ENCODE measurements around the gene KCNMA1. TPM values are rescaled to one million over a fixed set of nuclear protein-coding genes. Genes with fewer than 3 reads are reported as not detected.

The KCNMA1 gene
- total RNA-seq, 3 donors from 2014 or later (not counting 1 experiment from before 2014, with no cell fraction given) = 0.40 to 1.8 (median 0.63) TPM

GRCh38 chr10:76950354-76950753, 687.3 kb downstream of the KCNMA1 start:
- H3K4me1 Mint-ChIP-seq = no peaks in the 10 kb centered on the region
- DNase-seq (no peak), ATAC-seq (no peak)
- Histone ChIP-seq H3K4me1 (ENCODE audit: control insufficient read depth, insufficient read depth, low read length) (no peaks in the 10 kb centered on the region), H3K27me3 (ENCODE audit: control insufficient read depth, insufficient read depth, low read length) (no peaks in the 10 kb centered on the region), H3K27ac (ENCODE audit: low read length) (no peak overlapping the region), H3K9me3 (ENCODE audit: control insufficient read depth, insufficient read depth, low read length) (no peaks in the 10 kb centered on the region), H3K36me3 (ENCODE audit: control insufficient read depth, insufficient read depth, low read length) (no peaks in the 10 kb centered on the region), H3K4me3 (ENCODE audit: low read length) (no peak overlapping the region)
- no peak for TF ChIP-seq CTCF (IDR thresholded peaks at IDR 0.05)
- no peaks in the 10 kb centered on the region for H3K36me3 Mint-ChIP-seq
- no peak overlapping the region for H3K27ac Mint-ChIP-seq
- intact Hi-C loops (cut with micrococcal nuclease) = no loop called here
- H3K4me3 Mint-ChIP-seq = no peak overlapping the region
- WGBS (ENCODE audit: insufficient coverage) = 91% methylated on average over 1 of the region's 1 CpG
- H3K9me3 Mint-ChIP-seq = no peaks in the 10 kb centered on the region
- peaks cover 4 to 16% of the 10 kb centered on the region in 2 donors for H3K27me3 Mint-ChIP-seq (ENCODE audit: low read depth in 2 of 2)

GRCh38 chr10:76946270-76946669, 691.3 kb downstream of the KCNMA1 start:
- H3K27me3 Mint-ChIP-seq (ENCODE audit: low read depth in 2 of 2) = peaks cover 4 to 23% of the 10 kb centered on the region in 2 donors
- Histone ChIP-seq H3K27ac (ENCODE audit: low read length) (no peak overlapping the region), H3K36me3 (ENCODE audit: control insufficient read depth, insufficient read depth, low read length) (no peaks in the 10 kb centered on the region), H3K4me1 (ENCODE audit: control insufficient read depth, insufficient read depth, low read length) (no peaks in the 10 kb centered on the region), H3K9me3 (ENCODE audit: control insufficient read depth, insufficient read depth, low read length) (no peaks in the 10 kb centered on the region), H3K27me3 (ENCODE audit: control insufficient read depth, insufficient read depth, low read length) (no peaks in the 10 kb centered on the region), H3K4me3 (ENCODE audit: low read length) (no peak overlapping the region)
- no peaks in the 10 kb centered on the region for H3K36me3 Mint-ChIP-seq
- no peak for TF ChIP-seq CTCF (IDR thresholded peaks at IDR 0.05)
- H3K27ac Mint-ChIP-seq = no peak overlapping the region
- intact Hi-C loops (cut with micrococcal nuclease) = no loop called here
- DNase-seq (no peak), ATAC-seq (no peak)
- WGBS (ENCODE audit: insufficient coverage) = 93% methylated on average over 1 of the region's 1 CpG
- H3K9me3 Mint-ChIP-seq = no peaks in the 10 kb centered on the region
- no peak overlapping the region for H3K4me3 Mint-ChIP-seq
- no peaks in the 10 kb centered on the region for H3K4me1 Mint-ChIP-seq

GRCh38 chr10:76945166-76945565, 692.4 kb downstream of the KCNMA1 start:
- H3K27ac Mint-ChIP-seq = no peak overlapping the region
- no peaks in the 10 kb centered on the region for H3K4me1 Mint-ChIP-seq
- peaks cover 4 to 29% of the 10 kb centered on the region in 2 donors for H3K27me3 Mint-ChIP-seq (ENCODE audit: low read depth in 2 of 2)
- no peak overlapping the region for H3K4me3 Mint-ChIP-seq
- 87% methylated on average over 5 of the region's 5 CpGs for WGBS (ENCODE audit: insufficient coverage)
- no peaks in the 10 kb centered on the region for H3K36me3 Mint-ChIP-seq
- Histone ChIP-seq H3K36me3 (ENCODE audit: control insufficient read depth, insufficient read depth, low read length) (no peaks in the 10 kb centered on the region), H3K27ac (ENCODE audit: low read length) (no peak overlapping the region), H3K4me1 (ENCODE audit: control insufficient read depth, insufficient read depth, low read length) (no peaks in the 10 kb centered on the region), H3K27me3 (ENCODE audit: control insufficient read depth, insufficient read depth, low read length) (no peaks in the 10 kb centered on the region), H3K4me3 (ENCODE audit: low read length) (no peak overlapping the region), H3K9me3 (ENCODE audit: control insufficient read depth, insufficient read depth, low read length) (no peaks in the 10 kb centered on the region)
- no peak for ATAC-seq
- intact Hi-C loops (cut with micrococcal nuclease) = no loop called here
- TF ChIP-seq CTCF (IDR thresholded peaks at IDR 0.05) = no peak
- DNase-seq = no peak
- H3K9me3 Mint-ChIP-seq = no peaks in the 10 kb centered on the region

- H3K36me3 Mint-ChIP-seq = no peaks in the 10 kb centered on the region
Measured at GRCh38 chr10:76944640-76945039, 693.0 kb downstream of the KCNMA1 start.

More at GRCh38 chr10:76944640-76945039, 693.0 kb downstream of the KCNMA1 start:
- ATAC-seq = no peak
- intact Hi-C loops (cut with micrococcal nuclease) = no loop called here
- H3K9me3 ChIP-seq (ENCODE audit: control insufficient read depth, insufficient read depth, low read length) = no peaks in the 10 kb centered on the region
- Mint-ChIP-seq H3K9me3 (no peaks in the 10 kb centered on the region), H3K4me1 (no peaks in the 10 kb centered on the region), H3K27me3 (ENCODE audit: low read depth in 2 of 2) (peaks cover 4 to 35% of the 10 kb centered on the region in 2 donors), H3K27ac (no peak overlapping the region), H3K4me3 (no peak overlapping the region)
- no peak overlapping the region for H3K27ac ChIP-seq (ENCODE audit: low read length)
- H3K36me3 ChIP-seq (ENCODE audit: control insufficient read depth, insufficient read depth, low read length) = no peaks in the 10 kb centered on the region
- WGBS (ENCODE audit: insufficient coverage) = 93% methylated on average over 7 of the region's 7 CpGs
- no peak overlapping the region for H3K4me3 ChIP-seq (ENCODE audit: low read length)
- no peaks in the 10 kb centered on the region for H3K4me1 ChIP-seq (ENCODE audit: control insufficient read depth, insufficient read depth, low read length)
- no peaks in the 10 kb centered on the region for H3K27me3 ChIP-seq (ENCODE audit: control insufficient read depth, insufficient read depth, low read length)
- no peak for DNase-seq
- TF ChIP-seq CTCF (IDR thresholded peaks at IDR 0.05) = no peak
